GM19238 (cell line): ENCODE data around the gene EPX.

Source experiments
- DNase-seq: peaks from one replicate; pipeline ENCODE4 v3.0.0; 2011; ENCODE audit warnings: low spot score; ENCODE audit not compliant: insufficient read length

The EPX gene

DNA sequence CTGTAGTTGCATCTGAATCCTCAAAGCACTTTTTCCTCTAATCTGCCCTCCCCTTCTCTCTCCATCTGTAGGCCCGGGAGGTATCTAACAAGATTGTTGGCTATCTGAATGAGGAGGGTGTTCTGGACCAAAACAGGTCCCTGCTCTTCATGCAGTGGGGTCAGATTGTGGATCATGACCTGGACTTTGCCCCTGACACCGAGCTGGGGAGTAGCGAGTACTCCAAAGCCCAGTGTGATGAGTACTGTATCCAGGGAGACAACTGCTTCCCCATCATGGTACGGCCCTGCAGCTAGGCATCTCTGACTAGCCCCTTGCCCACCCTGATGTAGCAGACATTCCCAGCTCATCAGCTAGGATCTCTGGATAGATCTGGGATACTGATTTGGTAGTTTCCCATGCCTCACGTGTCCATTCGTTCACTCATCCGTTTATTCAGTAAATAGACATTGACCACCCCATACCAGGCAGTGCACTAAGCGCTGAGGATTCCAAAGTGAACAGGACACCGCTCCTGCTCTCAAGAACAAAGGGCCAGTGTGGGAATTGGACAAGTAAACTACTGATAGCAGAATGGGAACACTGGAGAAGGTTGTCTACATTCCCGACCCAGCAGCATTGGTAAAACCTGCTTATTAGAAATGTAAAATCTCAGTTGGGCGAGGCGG, 58.0 kb downstream of the EPX start:
- no peak for DNase-seq

DNA sequence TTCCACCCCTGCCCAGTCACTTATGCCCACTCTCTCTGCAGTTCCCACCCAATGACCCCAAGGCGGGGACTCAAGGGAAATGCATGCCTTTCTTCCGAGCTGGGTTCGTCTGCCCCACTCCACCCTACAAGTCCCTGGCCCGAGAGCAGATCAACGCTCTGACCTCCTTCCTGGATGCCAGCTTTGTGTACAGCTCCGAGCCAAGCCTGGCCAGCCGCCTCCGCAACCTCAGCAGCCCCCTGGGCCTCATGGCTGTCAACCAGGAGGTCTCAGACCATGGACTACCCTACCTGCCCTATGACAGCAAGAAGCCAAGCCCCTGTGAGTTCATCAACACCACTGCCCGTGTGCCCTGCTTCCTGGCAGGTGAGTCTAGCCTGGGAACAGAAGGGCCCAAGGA, 59.6 kb downstream of the EPX start:
- DNase-seq, result no peak

DNA sequence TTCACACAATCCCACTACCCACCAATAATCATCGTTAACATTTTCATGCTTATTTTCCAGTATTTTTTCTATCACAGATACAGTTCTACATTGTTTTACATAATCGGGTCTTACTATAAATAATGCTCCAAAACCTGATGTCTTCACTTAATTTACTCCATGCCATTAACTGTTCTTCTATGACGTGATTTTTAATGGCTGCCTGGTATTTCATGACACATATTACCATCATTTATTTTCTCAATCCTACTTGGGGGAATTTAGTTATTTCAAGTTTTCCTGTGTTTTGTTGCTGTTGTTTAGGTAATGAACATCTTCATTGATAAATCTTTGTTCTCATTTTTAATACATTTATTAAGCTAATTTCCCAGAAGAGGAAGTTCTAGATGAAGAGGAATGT, 60.6 kb downstream of the EPX start:
- no peak for DNase-seq
